NOMO-1 treated with DMSO at 0.1 percent for 48 hours (cell line): Measurements from ENCODE around the gene C16orf96.

Experiments
- DNase-seq: peaks from one replicate; lab custom pipeline; 2025; ENCODE audit not compliant: unreplicated experiment; lab: John Stamatoyannopoulos, UW

Gene C16orf96

GRCh38 chr16:4556112-4556511 lies at the start of gene C16orf96:
Gene C16orf96 (plus strand): TSS chr16:4556340. CDS start chr16:4556490, 150 bp downstream.
- no peak for DNase-seq

- DNase-seq, result peak; percentile 70
Observed at GRCh38 chr16:4506450-4506849, 49.7 kb upstream of the C16orf96 start.

- no peak for DNase-seq
Observed at GRCh38 chr16:4507588-4508345, 48.4 kb upstream of the C16orf96 start.

DNA sequence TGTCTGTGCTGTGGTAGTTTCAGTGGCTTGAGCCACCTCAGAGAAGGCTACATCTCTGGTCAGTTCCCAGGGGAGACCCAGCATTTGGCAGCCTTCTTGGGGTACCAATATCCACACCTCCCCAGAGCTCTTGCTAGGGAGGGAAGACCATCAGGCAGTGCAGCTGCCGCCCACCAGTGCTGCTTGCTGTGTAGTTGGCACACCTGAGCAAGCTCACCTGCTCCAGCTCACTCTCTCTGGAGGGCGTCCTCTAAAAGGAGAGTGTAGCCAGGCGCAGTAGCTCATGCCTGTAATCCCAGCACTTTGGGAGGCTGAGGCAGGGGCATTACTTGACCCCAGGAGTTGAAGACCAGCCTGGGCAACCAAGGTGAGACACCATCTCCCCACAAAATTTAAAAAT lies 47.3 kb upstream of the C16orf96 start:
- no peak for DNase-seq

GRCh38 chr16:4509420-4509819 lies 46.7 kb upstream of the C16orf96 start:
- DNase-seq, result no peak

GRCh38 chr16:4510131-4510530 lies 46.0 kb upstream of the C16orf96 start:
- no peak for DNase-seq

DNA sequence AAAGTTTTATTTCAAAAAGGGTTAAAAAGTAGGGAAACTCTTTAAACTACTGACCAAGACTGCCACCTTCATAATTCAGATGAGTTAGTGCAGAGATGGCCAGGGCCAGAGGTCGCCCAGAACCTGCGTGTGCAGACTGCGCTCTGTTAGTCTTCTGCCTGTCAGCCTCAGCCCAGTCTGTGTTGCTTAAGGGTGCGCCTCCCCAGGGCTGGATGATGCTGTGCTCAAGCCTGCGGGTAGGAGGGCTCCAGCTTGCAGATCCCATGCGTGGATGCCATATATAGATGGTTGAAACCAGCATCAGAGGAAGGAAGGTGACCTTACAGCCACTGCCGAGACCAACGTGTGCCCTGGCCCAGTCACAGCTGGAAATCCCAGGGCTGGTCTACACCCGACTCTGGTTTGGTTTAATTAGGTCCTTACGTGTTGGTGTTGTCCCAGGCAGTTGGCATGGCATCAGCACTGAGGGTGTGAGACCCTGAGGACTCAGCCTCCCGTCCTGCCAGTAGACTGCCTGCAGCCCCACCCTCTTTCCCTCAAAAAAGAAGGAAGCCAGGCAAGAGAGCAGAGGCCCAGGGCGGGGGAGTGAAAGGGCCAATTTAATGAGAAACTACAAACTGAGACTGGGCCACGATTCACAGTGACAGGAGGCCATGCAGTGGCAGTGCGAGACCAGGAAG lies 45.3 kb upstream of the C16orf96 start:
- DNase-seq, result peak; percentile 34

GRCh38 chr16:4511441-4512082 lies 44.6 kb upstream of the C16orf96 start:
- DNase-seq, result peak; percentile 12

DNA sequence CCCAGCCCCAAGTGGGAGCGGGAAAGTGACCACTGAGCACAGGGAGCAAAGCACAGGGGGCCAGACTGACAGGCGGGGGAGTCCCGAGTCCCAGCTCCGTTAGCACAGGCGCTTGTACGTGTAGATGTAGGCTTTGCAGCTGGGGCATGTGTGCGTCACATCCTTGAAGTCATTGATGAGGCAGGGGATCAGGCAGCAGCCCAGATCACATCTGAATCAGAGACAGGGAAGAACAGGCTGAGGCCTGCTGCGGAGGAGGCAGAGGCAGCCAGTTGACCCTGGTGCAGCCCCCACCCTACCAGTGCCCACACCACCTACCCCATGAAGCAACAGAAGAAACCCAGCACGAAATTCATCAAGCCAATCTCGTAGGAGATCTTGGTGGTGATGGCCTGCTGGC lies 43.7 kb upstream of the C16orf96 start:
- DNase-seq, result no peak

DNA sequence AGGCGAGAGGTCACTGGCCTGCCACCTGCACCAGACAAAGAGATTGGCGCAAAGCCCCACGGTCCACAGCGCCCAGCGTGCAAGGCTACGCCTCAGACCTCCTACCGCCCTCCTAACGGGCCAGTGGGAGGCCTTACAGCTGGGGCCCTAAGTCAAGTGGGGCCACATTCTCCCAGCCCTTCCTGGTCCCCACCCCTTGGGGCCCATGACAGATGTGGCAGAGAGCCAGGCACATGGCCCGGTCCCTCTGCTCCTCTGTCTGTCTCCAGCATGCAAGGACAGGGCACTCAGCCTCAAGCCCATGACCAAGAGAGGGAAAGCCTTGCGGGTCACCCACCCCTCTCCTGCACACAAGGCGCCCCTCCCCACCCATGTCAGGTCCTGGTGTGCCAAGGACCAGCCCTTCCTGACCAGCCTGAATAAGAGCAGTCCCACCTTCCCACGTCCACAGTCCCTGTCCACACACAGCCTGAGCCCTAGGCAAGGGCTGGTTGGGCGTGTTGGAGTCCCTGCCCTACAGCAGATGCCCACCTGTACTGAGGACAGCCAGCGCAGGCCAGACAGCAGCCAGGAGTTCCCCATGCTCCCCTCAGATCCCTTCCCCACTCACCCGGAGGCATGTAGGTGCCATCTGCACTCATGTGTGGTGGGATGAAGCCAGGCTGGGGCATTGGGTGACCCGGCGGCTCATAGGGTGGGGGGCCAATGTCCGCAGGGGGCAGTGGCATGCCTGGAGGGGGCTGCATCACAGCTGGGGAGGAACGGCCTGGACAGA lies 42.9 kb upstream of the C16orf96 start:
- DNase-seq, result no peak

DNA sequence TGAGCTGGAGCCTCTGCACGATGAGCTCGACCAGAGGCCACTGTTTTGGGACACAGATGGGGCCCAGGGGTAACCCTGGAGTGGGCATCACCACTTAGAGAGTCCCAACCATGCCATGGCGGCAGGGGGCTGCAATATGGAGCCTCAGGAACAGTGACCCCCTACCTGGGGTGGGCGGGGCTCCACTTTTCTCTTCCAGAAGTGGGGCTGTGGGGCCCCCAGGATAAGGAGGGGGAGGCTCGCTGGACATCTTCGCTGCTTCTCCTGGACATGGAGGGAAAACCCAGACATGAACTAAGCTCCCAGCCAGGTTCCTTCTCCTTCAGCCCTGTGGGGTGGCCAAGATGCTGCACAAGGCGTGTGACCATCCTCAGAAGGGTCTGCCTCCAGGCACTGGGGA lies 42.3 kb upstream of the C16orf96 start:
- no peak for DNase-seq

DNA sequence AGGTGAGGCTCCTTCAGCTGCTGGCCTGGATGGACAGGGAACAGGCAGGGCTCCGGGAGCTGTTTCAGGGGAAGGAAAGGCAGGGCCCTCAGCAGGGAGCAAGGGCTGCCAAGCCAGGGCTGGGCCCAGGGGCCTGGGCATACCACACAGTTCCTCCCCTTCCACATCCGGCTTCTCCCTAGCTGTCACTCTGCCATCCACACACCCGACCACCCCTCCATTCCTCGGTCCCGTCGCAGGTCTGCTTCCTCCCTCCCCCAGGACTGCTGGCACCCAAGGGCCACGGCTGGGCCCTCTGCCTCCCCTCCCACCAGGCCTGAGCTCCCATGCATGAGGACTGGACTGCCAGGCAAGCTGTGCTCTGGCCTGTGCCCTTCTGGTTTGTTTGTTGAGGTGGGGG lies 41.5 kb upstream of the C16orf96 start:
- no peak for DNase-seq

DNA sequence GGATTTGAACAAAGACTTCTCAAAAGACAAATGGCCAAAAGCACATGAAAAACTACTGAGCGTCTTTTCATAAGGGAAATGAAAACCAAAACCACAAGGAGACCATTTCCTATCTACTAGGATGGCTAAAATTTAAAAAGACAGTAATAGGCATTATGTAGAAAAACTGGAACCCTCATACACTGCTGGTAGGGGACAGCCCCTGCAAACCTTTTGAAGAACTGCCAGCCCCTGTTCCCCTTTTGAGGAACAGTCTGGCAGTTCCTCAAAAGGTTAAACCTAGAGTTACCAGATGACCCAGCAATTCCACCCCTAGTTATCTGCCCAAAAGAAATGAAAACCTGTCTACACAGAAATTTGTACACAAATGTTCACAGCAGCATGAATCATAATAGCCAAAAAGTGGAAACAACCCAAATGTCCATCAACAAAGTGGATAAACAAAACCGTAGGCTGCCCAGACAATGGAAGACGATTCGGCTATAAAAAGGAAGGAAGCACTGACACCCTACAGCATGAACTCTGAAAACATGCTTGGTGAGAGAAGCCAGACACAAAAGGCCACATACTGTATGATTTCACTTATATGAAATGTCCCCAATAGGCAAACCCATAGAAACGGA lies 40.4 kb upstream of the C16orf96 start:
- DNase-seq, result peak; percentile 94

DNA sequence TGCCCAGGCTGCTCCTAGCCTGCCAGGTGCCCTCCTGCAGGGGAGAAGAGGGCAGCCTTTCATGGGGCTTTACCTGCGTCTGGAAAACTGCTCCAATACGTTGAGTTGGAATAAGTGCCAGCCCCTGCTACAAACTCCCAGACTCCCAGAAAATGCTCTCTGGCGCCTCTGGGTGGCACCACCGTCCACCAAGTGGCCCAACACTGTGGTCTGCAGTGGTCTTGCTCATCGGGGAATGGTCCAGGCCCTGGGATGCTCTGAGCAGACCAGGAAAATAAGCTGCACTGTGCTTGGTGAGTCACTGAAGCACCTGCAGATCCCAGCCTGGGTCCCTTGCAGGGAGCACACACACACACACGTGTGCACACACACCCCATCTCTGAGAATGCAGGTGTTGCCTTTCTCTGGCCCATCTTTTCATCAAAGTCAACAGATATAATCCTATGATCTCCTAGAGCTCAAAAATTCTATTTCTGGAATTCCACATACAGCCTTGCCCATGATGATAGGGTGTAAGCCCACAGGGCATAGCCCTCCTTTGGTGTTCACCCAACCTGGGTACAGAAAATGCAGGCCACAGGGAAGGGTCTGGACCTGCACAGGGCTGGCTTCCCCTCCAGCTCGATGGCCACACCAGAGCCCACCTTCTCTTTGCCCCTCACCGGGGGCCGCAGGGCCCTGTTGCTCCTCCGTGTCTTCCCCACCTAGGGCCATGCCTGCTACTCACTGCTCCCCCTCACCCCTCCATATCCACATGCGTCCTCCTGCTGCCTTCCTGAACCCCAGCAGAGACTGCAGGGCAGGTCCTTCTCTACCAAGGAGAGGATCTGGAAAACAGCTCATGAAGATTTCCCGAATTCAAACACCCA lies 38.1 kb upstream of the C16orf96 start:
- no peak for DNase-seq

DNA sequence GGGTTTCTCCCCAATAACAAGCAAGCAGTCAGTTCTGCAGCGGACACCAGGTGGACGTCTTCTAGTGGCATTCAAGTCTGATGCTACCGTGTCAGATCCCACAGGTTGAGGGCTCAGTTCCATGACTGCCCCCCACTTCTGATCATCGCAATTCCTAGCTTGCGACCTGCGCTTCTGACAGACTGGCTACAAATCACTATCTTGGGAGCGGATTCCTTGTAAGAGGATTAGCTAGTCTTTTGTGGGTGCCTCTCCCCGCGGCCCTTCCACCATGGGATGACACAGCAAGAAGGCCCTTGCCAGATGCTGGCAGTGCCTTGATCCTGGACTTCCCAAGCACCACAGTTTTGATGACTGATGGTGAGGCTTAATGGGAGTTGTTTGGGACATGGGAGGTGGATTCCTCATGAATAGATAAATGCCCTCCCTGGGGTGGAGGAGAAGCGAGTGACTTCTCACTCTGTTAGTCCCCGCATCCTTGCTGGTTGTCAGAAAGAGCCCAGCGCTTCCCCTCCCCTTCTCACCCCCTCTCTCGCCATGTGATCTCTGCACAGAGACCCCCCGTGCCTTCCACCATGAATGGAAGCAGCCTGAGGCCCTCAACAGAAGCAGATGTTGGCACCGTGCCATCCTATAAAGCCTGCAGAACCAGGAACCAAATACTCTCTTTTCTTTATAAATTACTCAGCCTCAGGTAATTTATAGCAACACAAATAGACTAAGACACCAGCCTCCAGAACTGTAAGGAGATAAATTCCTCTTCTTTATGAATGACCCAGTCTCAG lies 36.7 kb upstream of the C16orf96 start:
- no peak for DNase-seq

DNA sequence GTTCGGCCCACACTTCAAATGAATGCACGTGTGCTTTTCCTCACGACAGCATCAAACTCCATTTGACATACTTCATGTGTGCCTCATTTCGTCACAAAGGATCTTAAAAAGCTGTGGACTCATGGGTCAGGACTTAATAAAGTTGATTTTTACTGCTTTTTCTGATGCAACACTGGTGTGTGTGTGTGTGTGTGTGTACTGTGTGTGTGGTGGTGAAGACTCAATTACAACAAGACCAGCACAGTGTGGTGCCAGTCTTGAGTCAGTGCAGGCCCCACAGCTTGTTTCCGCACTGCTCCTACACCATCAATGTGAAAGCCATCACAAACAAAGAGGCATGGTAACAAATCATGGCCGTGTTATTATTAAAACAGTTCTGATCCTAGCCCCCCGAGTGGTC lies 35.2 kb upstream of the C16orf96 start:
- DNase-seq, result no peak

DNA sequence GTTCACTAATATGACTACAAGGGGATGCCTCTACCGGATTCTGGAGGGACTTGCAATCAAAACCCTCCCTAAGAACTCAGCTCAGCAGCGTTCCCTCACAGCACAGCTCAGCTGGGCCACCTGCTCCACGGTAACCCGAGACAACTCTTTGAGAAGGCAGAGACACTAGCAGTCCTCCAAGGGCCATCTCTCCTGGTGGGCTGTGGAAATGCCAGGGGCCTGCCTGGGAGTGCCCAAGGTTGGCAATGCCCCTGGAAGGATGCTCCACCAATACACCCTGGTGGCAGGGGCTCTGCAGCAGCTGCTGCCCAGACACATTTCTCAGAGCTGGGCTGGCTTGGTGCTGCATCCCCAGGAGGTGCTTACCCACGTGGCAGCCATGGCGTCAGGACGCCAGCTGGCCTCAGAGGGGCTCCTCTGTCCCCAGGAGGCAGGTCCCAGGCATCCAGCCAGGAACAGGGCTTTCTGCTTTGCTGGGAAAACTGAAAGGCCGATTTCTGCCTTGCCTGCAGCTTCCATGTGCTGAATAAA lies 34.0 kb upstream of the C16orf96 start:
- DNase-seq, result no peak

DNA sequence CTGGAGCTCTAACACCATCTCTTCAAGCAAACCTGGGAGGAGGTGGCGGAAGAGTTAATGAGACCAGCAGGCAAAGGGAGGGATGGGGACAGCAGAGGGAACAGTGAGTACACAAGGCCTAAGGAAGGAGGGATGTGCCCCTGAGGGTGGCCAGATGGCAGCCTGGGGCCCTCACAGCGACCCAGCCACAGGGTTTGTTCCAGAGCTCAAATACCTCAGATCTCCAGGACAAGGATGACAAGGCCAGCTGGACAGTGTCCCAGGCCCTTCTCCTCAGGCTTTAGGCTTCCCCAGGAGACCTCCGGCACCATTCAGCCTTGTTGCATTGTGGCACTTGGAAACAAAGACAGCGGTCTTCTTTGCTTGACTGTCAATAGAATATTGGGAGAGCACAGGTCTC lies 32.5 kb upstream of the C16orf96 start:
- no peak for DNase-seq

GRCh38 chr16:4524571-4524970 lies 31.6 kb upstream of the C16orf96 start:
- no peak for DNase-seq
